K562 (cell line): ENCODE results near the gene CDKN2AIP. TPM values are rescaled to one million over a fixed set of nuclear protein-coding genes. Genes with fewer than 3 reads are reported as not detected.
"Not testable (repeated sequence)": the region's sequence is repeated elsewhere in the genome, so short reads cannot be mapped to it uniquely, and the experiment has no call there.

ENCODE experiments used
- ATAC-seq: fragments of 200-7000 bp; cut with Tn5 transposase; 3 replicates; pipeline ENCODE4 v1.9.1; 2020; ENCODE audit warnings: moderate library complexity
- BruUV-seq: library from RNA; stranded (reverse); fragments of 400-500 nt; replicated peaks from 2 replicates; lab custom pipeline; 2021; lab: Mats Ljungman, UMichigan
- CTCF ChIA-PET: fragments of 300-600 bp; formaldehyde crosslinking; extraction: SDS; loops from one replicate; lab custom pipeline; 2021; ENCODE audit warnings: low intra/inter-chr PET ratio; lab: Yijun Ruan, JAX
- POLR2A ChIA-PET: fragments of 300-600, 350-650 bp; sonication (Branson Sonifier 250); formaldehyde crosslinking; extraction: SDS; loops from one replicate; lab custom pipeline; 2021; ENCODE audit warnings: antibody characterized with exemption, inconsistent platforms; lab: Yijun Ruan, JAX
- DNase-seq, 4 experiments: peaks; one replicate each; pipeline versions ENCODE4 v3.0.0 to v3.0.0-alpha.2; 2011 to 2018; ENCODE audit warnings: low spot score in 3 of 4, mixed read lengths in 3 of 4; ENCODE audit errors: extremely low read depth in 1 of 4
- FAIRE-seq: peaks from 2 replicates; lab custom pipeline; 2011; peaks lifted over from hg19 to GRCh38; lab: Jason Lieb, UNC
- H2AFZ ChIP-seq: 2 replicates; pipeline ENCODE4 v1.6.0; 2011; ENCODE audit warnings: low read depth, low read length, control low read depth, inconsistent platforms
- H3K27ac ChIP-seq: fragments of 200-600 bp; 3 replicates; pipeline ENCODE4 v1.8.0; 2011; ENCODE audit warnings: low read depth, mild to moderate bottlenecking, control low read depth, inconsistent platforms, low read length, moderate library complexity, mixed read lengths; ENCODE audit errors: extremely low read depth
- H3K27me3 ChIP-seq, 2 experiments: fragments of 300-600 bp in 1 of 2; 2 replicates in 1 of 2; 3 replicates in 1 of 2; pipeline versions ENCODE4 v1.6.0 to v1.8.0; 2011; ENCODE audit warnings: inconsistent platforms in 2 of 2, low read length in 2 of 2, mild to moderate bottlenecking in 1 of 2, mixed read lengths in 1 of 2, moderate library complexity in 1 of 2; ENCODE audit not compliant: control insufficient read depth in 2 of 2, insufficient read depth in 2 of 2
- H3K36me3 ChIP-seq: fragments of 300-600 bp; 3 replicates; pipeline ENCODE4 v1.8.0; 2011; ENCODE audit warnings: mild to moderate bottlenecking, low read length, inconsistent platforms; ENCODE audit not compliant: control insufficient read depth, insufficient read depth
- H3K4me1 ChIP-seq, 2 experiments: fragments of 200-600 bp in 1 of 2; replicated peaks in 1 of 2; 2 replicates in 1 of 2; 3 replicates in 1 of 2; pipeline versions ENCODE4 v1.5.1 to v1.8.0; 2011; ENCODE audit warnings: inconsistent platforms in 2 of 2, low read length in 2 of 2, mild to moderate bottlenecking in 1 of 2, mixed read lengths in 1 of 2, moderate library complexity in 1 of 2; ENCODE audit not compliant: control insufficient read depth in 2 of 2, insufficient read depth in 2 of 2
- H3K4me2 ChIP-seq: 2 replicates; pipeline ENCODE4 v1.6.1; 2011; ENCODE audit warnings: low read length, control low read depth, inconsistent platforms, mixed read lengths; ENCODE audit not compliant: insufficient read depth
- H3K4me3 ChIP-seq: fragments of 200-600 bp; sonication (generic), shearing (Covaris generic); 2 replicates; pipeline ENCODE4 v1.5.1; 2016; ENCODE audit warnings: control low read depth, inconsistent platforms
- H3K79me2 ChIP-seq: fragments of 200-600 bp; 3 replicates; pipeline ENCODE4 v1.8.0; 2011; ENCODE audit warnings: low read length, inconsistent platforms; ENCODE audit not compliant: control insufficient read depth, insufficient read depth
- H3K9ac ChIP-seq, 2 experiments: 2 replicates each; pipeline versions ENCODE4 v1.6.0 to v1.6.1; 2011; ENCODE audit warnings: low read depth in 2 of 2, low read length in 2 of 2, control low read depth in 1 of 2, inconsistent platforms in 1 of 2, mild to moderate bottlenecking in 1 of 2, mixed read lengths in 1 of 2; ENCODE audit not compliant: insufficient read depth in 1 of 2
- H3K9me1 ChIP-seq: one replicate; pipeline ENCODE4 v1.6.0; 2011; ENCODE audit warnings: inconsistent platforms, mild to moderate bottlenecking, low read length, moderate library complexity; ENCODE audit not compliant: control insufficient read depth, insufficient read depth
- H3K9me3 ChIP-seq: replicated peaks from 2 replicates; pipeline ENCODE4 v1.5.1; 2011; ENCODE audit warnings: low read depth, low read length, inconsistent platforms; ENCODE audit not compliant: control insufficient read depth, insufficient read depth
- H4K20me1 ChIP-seq: replicated peaks from 2 replicates; pipeline ENCODE4 v1.6.1; 2011; ENCODE audit warnings: low read length, inconsistent platforms, mixed read lengths; ENCODE audit not compliant: control insufficient read depth, insufficient read depth
- CBFA2T2 ChIP-seq: fragments of 450-650 bp; conservative IDR thresholded peaks from 2 replicates; pipeline ENCODE4 v1.6.1; 2017; ENCODE audit warnings: mild to moderate bottlenecking
- DMBX1 ChIP-seq: fragments of 250-450 bp; sonication (Bioruptor Pico); IDR thresholded peaks from 2 replicates; pipeline ENCODE4 v1.8.0; 2022; ENCODE audit warnings: inconsistent platforms, mild to moderate bottlenecking, moderate library complexity, borderline replicate concordance
- HMGN3 ChIP-seq: IDR thresholded peaks from 2 replicates; pipeline ENCODE4 v1.6.1; 2011; ENCODE audit warnings: borderline replicate concordance, low read depth, mild to moderate bottlenecking, mixed read lengths, low read length; ENCODE audit not compliant: insufficient read length; ENCODE audit errors: extremely low read depth
- KAT8 ChIP-seq: fragments of 450-650 bp; IDR thresholded peaks from 2 replicates; pipeline ENCODE4 v1.6.1; 2016; ENCODE audit warnings: low read depth, mild to moderate bottlenecking
- PTRF ChIP-seq: fragments of 450-650 bp; IDR thresholded peaks from 2 replicates; pipeline ENCODE4 v1.6.1; 2016; ENCODE audit warnings: mild to moderate bottlenecking, missing genetic modification characterization, missing compliant biosample characterization
- SMAD4 ChIP-seq: fragments of 250-450 bp; sonication (Bioruptor Pico); conservative IDR thresholded peaks from 2 replicates; pipeline ENCODE4 v1.8.0; 2021; ENCODE audit warnings: inconsistent platforms, mild to moderate bottlenecking, moderate library complexity
- TBP ChIP-seq: optimal IDR thresholded peaks from 2 replicates; pipeline ENCODE3; 2011; ENCODE audit warnings: low read depth, low read length, improper control_type of control experiment
- USF1 ChIP-seq: sonication (generic); formaldehyde crosslinking; IDR thresholded peaks from 2 replicates; pipeline ENCODE4 v1.9.0; 2022; ENCODE audit warnings: mild to moderate bottlenecking, missing genetic modification reagents
- VEZF1 ChIP-seq: fragments of 200-800 bp; sonication (Bioruptor generic); IDR thresholded peaks from 2 replicates; pipeline ENCODE4 v1.6.1; 2017; ENCODE audit warnings: missing genetic modification characterization, missing compliant biosample characterization
- XRCC5 ChIP-seq: fragments of 200-400 bp; formaldehyde crosslinking; IDR thresholded peaks from 2 replicates; pipeline ENCODE4 v1.6.1; 2017; ENCODE audit warnings: low read depth, mild to moderate bottlenecking, low read length
- ZNF232 ChIP-seq: sonication (generic); formaldehyde crosslinking; IDR thresholded peaks from 2 replicates; pipeline ENCODE4 v1.8.0; 2022; ENCODE audit warnings: mild to moderate bottlenecking, missing genetic modification reagents
- ZNF384 ChIP-seq: IDR thresholded peaks from 2 replicates; pipeline ENCODE4 v1.6.1; 2012; ENCODE audit warnings: low read depth, low read length, improper control_type of control experiment
- ZNF766 ChIP-seq: fragments of 200-800 bp; sonication (Bioruptor generic); conservative IDR thresholded peaks from 2 replicates; pipeline ENCODE4 v1.6.1; 2016; ENCODE audit warnings: missing genetic modification characterization, missing compliant biosample characterization
- WGBS: fragments of 100-300 bp; shearing (Covaris generic); methylation state at CpG from one replicate; pipeline ENCODE4 v1.1.6; 2016; ENCODE audit warnings: low coverage, mixed read lengths; ENCODE audit not compliant: insufficient coverage; ENCODE audit errors: missing lambda C conversion rate; 5-methylcytosine and 5-hydroxymethylcytosine counted together
- in situ Hi-C: fragments of 300-500 bp; cut with MboI; formaldehyde crosslinking; loops from 4 replicates; pipeline ENCODE4 v1.15.0; 2018; ENCODE audit warnings: inconsistent platforms, mixed read lengths
- intact Hi-C: fragments of 100-400 bp; cut with micrococcal nuclease; formaldehyde crosslinking; loops from 2 replicates; pipeline ENCODE4 v1.14.2; 2022
- polyA plus RNA-seq, 8 experiments: library from polyadenylated mRNA; depleted of rRNA in 4 of 8; stranded (reverse) in 5 of 8; unstranded in 3 of 8; fragments of >200 nt; fragmentation: Nextera tagmentation in 2 of 8; fragmentation: Illumina TruSeq in 1 of 8; extraction: Ambion mirVana in 2 of 8; extraction: Trizol in 1 of 8; gene quantifications; 2 replicates each; pipeline versions ENCODE4 v1.2.1 to v1.2.3, GENCODE V29; 2011 to 2014; ENCODE audit warnings: inconsistent platforms in 1 of 8, missing spikeins in 1 of 8
- total RNA-seq, 7 experiments: library from RNA; depleted of rRNA in 6 of 7; stranded (reverse); fragments of >200 nt in 6 of 7; fragmentation: Illumina TruSeq in 2 of 7; extraction: Trizol in 2 of 7; gene quantifications; 2 replicates each; pipeline versions ENCODE4 v1.2.1 to v1.2.3, GENCODE V29; 2011 to 2021; ENCODE audit warnings: low replicate concordance in 1 of 7

The CDKN2AIP gene
- total and polyA plus RNA-seq, 9 of the 15 experiments (the other 6 are each of a cell fraction or from before 2014, with no cell fraction given), result 5.9 to 22.0 (median 19.7) TPM

- H3K4me2 ChIP-seq, DNase-seq, H3K27ac ChIP-seq, H3K9me1 ChIP-seq, H3K9ac ChIP-seq, H3K4me3 ChIP-seq, FAIRE-seq, H3K9me3 ChIP-seq, CTCF ChIA-PET, H3K4me1 ChIP-seq, H3K36me3 ChIP-seq, H3K79me2 ChIP-seq, intact Hi-C loops, H4K20me1 ChIP-seq, BruUV-seq, ATAC-seq, H3K27me3 ChIP-seq: not testable (repeated sequence)
- in situ Hi-C loops, result loop anchor here (25.0 kb wide), 1 partner anchor 696 kb away; no protein-coding TSS in a partner anchor
- 22% methylated on average over 5 of the region's 5 CpGs for WGBS
- H2AFZ ChIP-seq, result 0 out of 2 replicates have a peak overlapping the region, but pooled peaks have one; percentile 47
- TF ChIP-seq ZNF766 (CRISPR knock-in tag) (peak; percentile 93), VEZF1 (CRISPR knock-in tag) (peak; percentile 54; the same call in 1 of the 2 replicates)
- POLR2A ChIA-PET, result interaction anchor here (1.8 to 2.7 kb wide), 2 partner anchors 18 to 21 kb away, joined by 3 to 8 read pairs; partner anchors contain the start of gene CDKN2AIP
These were observed 21.4 kb downstream of the CDKN2AIP start for GRCh38 chr4:183465879-183466278.

GRCh38 chr4:183467246-183467645 lies 22.8 kb downstream of the CDKN2AIP start:
- Histone ChIP-seq H3K27me3 (no peaks in the 10 kb centered on the region), H3K27ac (no peak overlapping the region), H2AFZ (no peak overlapping the region), H3K4me2 (no peak overlapping the region), H3K36me3 (no peaks in the 10 kb centered on the region), H3K4me1 (no peaks in the 10 kb centered on the region), H3K9ac (no peak overlapping the region), H3K9me3 (no peaks in the 10 kb centered on the region), H3K4me3 (no peak overlapping the region), H3K79me2 (no peaks in the 10 kb centered on the region), H4K20me1 (no peaks in the 10 kb centered on the region), H3K9me1 (no peaks in the 10 kb centered on the region)
- intact Hi-C loops, result no loop called here
- in situ Hi-C loops, result loop anchor here (25.0 kb wide), 1 partner anchor 695 kb away; no protein-coding TSS in a partner anchor
- BruUV-seq, result no TSS peak
- no peak for DNase-seq
- CTCF ChIA-PET, result no interaction called here
- POLR2A ChIA-PET, result interaction anchor here (0.9 kb wide), 1 partner anchor 23 kb away, joined by 3 read pairs; no protein-coding TSS in a partner anchor
- no peak for ATAC-seq
- 19% methylated on average over 3 of the region's 3 CpGs for WGBS
- no peak for FAIRE-seq
- TF ChIP-seq PTRF, result no peak
- no peak for TF ChIP-seq SMAD4 (CRISPR knock-in tag)
- no peak for TF ChIP-seq ZNF384
- TF ChIP-seq TBP, result no peak
- no peak for TF ChIP-seq XRCC5
- no peak for TF ChIP-seq DMBX1 (CRISPR knock-in tag)
- no peak for TF ChIP-seq USF1 (CRISPR knock-in tag)
- TF ChIP-seq CBFA2T2, result no peak
- TF ChIP-seq HMGN3, result no peak
- no peak for TF ChIP-seq KAT8
- TF ChIP-seq ZNF232 (CRISPR knock-in tag), result no peak
